G401 (cell line): ENCODE results near the gene BAIAP2L1. TPM values are rescaled to one million over a fixed set of nuclear protein-coding genes. Genes with fewer than 3 reads are reported as not detected.
A peak's percentile ranks its signal among the peaks of the same experiment; 100 is the strongest.

Experiments used
- DNase-seq: peaks from one replicate; pipeline ENCODE4 v3.0.0-alpha.2; 2015; ENCODE audit warnings: low spot score
- in situ Hi-C: cut with HindIII; loops from 2 replicates; pipeline ENCODE4 v1.10.0; 2016; ENCODE audit warnings: low sequenced_read_pairs, mixed read lengths
- total RNA-seq: library from RNA; depleted of rRNA; stranded (reverse); fragments of >200 nt; shearing (Covaris generic); gene quantifications from 2 replicates; pipeline ENCODE4 v1.2.3, GENCODE V29; 2014

The BAIAP2L1 gene
- total RNA-seq, 1 experiment from 2014 or later = 23.3 TPM

GRCh38 chr7:98285157-98286092 lies 115.5 kb downstream of the BAIAP2L1 start:
- DNase-seq = no peak
- in situ Hi-C loops = no loop called here

GRCh38 chr7:98284335-98285036 lies 116.4 kb downstream of the BAIAP2L1 start:
- DNase-seq = peak; percentile 42
- in situ Hi-C loops = no loop called here

GRCh38 chr7:98283887-98284222 lies 117.0 kb downstream of the BAIAP2L1 start:
- in situ Hi-C loops = no loop called here
- DNase-seq = no peak

GRCh38 chr7:98283127-98283886 lies 117.6 kb downstream of the BAIAP2L1 start:
- in situ Hi-C loops = no loop called here

GRCh38 chr7:98282703-98283102 lies 118.2 kb downstream of the BAIAP2L1 start:
- in situ Hi-C loops = no loop called here
- DNase-seq = peak; percentile 32

More at GRCh38 chr7:98283127-98283886, 117.6 kb downstream of the BAIAP2L1 start:
- DNase-seq = no peak

- in situ Hi-C loops = no loop called here
- peak; percentile 29 for DNase-seq
Observed at GRCh38 chr7:98281757-98282606, 118.9 kb downstream of the BAIAP2L1 start.

GRCh38 chr7:98280791-98281756 lies 119.8 kb downstream of the BAIAP2L1 start, which contains the start of gene BRI3:
TSS of gene BRI3 (plus strand) at chr7:98281686. CDS start at chr7:98281796, 110 bp downstream.
- in situ Hi-C loops = no loop called here
- peak; percentile 90 for DNase-seq

- in situ Hi-C loops = no loop called here
- DNase-seq = no peak
Observed at GRCh38 chr7:98280296-98280695, 120.6 kb downstream of the BAIAP2L1 start.

- no peak for DNase-seq
- in situ Hi-C loops = no loop called here
Observed at GRCh38 chr7:98278936-98279335, 122.0 kb downstream of the BAIAP2L1 start.

GRCh38 chr7:98278408-98278807 lies 122.5 kb downstream of the BAIAP2L1 start:
- in situ Hi-C loops = no loop called here

GRCh38 chr7:98276241-98276761 lies 124.6 kb downstream of the BAIAP2L1 start:
- no peak for DNase-seq
- in situ Hi-C loops = no loop called here

More at GRCh38 chr7:98278408-98278807, 122.5 kb downstream of the BAIAP2L1 start:
- no peak for DNase-seq

- in situ Hi-C loops = no loop called here
- DNase-seq = no peak
Observed at GRCh38 chr7:98267303-98267702, 133.6 kb downstream of the BAIAP2L1 start.

- in situ Hi-C loops = no loop called here
- DNase-seq = no peak
Observed at GRCh38 chr7:98266840-98267239, 134.1 kb downstream of the BAIAP2L1 start.

- in situ Hi-C loops = no loop called here
- DNase-seq = no peak
Observed at GRCh38 chr7:98265841-98266271, 135.0 kb downstream of the BAIAP2L1 start.

- DNase-seq = no peak
- in situ Hi-C loops = no loop called here
Observed at GRCh38 chr7:98257701-98258100, 143.2 kb downstream of the BAIAP2L1 start.

GRCh38 chr7:98256431-98256830 lies 144.5 kb downstream of the BAIAP2L1 start:
- no peak for DNase-seq
- in situ Hi-C loops = no loop called here

GRCh38 chr7:98254951-98255610 lies 145.8 kb downstream of the BAIAP2L1 start:
- no peak for DNase-seq
- in situ Hi-C loops = no loop called here
